Activated CD4-positive, alpha-beta T cell treated with anti-CD3 and anti-CD28 coated beads, Interleukin-2, amount 50 U/mL, for 16 hours (primary cell): ENCODE results near the gene DGKI.

ENCODE experiments used
- DNase-seq: peaks from one replicate; pipeline ENCODE4 v3.0.0-alpha.2; 2020

The DGKI gene

DNA sequence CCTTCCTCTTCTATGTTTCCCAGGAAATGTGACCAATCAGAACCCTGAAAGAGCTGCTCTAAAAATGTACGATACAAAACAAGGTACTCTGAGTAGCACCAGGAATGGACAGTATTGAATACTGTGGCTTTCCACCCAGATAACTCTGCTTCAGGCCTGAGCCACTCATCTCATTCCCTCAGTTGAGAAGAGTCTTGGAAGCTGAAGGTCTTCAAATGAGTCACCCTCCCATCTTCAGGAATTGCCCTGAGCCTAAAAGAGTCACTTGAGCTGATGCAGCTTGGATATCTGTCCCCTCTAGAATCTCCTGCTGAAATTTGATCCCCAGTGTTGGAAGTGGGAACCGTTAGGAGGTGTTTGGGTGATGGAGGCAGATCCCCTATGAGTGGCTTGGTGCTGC, 210.4 kb downstream of the DGKI start:
- DNase-seq = no peak

DNA sequence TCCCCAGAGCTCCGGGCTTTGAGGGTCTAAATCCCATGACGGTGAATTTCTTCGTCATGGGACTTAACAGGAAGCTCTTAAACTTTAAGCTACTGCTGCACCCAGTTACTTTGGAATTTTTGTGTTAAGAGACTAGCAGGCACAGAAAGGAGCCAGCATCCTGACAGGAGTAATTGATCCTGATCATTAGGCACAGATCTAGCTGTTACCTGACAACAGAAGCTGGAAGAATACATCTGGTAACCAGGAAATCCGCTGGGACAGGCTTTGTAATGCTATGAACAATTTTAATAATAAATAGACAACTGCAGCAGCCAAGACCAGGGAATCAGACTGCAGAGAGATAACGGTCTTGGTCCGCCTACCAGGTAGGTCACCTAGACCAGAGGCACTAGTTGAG, 210.9 kb downstream of the DGKI start:
- no peak for DNase-seq

DNA sequence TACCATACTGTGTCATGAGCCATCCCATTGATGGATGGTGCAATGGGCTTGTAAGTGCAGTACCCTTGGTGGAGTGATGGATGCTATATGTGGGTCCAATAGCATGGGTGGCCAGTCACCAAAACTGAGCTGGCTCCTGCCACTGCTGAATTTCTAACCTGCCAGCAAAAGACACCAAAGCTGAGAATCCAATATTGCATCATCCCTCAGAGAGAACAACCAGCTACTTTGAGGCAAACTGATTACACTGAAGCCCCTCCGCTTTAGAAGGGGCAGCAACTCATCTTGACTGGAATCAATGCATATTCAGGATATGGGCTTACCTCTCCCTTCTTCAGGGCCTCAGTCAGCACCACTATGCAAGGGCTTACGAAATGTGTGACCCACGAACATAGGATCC, 211.6 kb downstream of the DGKI start:
- no peak for DNase-seq

DNA sequence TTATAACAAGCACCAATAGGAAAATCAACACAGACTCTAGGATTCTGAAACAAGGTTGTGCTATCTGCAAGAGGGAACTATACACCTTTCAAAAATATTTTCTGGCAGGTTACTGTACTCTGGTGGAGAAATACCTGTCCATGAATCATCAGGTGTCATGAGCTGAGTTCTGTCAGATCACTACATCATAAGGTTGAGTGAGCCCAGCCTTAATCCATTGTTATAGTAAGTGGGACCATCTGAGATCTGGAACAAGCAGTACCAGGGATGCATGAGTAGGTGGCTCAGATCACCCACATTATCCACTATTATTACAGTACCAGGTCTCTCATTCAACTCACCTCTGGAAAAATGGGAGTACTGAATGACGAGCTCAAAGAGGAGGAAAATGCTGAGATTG, 212.4 kb downstream of the DGKI start:
- no peak for DNase-seq

DNA sequence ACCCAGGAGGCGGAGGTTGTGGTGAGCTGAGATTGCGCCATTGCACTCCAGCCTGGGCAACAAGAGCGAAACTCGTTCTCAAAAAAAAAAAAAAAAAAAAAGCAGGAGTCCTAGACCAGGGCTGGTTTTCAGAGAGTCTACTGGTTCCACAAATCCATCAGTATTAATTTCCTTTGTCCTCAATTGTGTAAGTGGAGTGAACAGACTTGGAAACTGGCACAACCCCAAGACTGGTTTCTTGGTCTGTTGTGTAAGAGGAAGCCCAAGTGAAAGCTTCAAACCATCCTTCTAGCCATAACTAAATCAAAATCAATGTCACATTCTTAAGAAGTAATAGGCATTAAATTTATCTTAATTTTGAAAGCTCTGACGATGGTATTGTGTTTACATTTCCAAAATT, 213.6 kb downstream of the DGKI start:
- DNase-seq = no peak

DNA sequence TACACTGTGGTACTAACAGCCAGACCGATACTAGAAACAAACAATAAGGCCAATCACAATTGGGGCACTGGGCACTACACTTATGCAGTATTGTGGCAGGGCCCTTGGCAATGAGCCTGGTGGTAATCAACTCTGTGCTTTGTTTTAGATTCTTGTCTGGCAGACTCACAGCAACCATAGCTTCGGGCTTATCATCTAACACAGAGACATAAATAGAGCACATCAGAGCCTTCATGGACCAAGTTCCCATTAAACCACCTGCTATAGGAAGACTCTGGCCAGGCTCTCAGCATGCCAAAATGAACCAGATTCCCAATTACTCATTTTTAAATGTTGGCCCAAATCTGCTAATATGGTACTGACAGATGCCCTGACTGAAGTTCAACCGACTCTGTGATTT, 218.6 kb downstream of the DGKI start:
- no peak for DNase-seq

DNA sequence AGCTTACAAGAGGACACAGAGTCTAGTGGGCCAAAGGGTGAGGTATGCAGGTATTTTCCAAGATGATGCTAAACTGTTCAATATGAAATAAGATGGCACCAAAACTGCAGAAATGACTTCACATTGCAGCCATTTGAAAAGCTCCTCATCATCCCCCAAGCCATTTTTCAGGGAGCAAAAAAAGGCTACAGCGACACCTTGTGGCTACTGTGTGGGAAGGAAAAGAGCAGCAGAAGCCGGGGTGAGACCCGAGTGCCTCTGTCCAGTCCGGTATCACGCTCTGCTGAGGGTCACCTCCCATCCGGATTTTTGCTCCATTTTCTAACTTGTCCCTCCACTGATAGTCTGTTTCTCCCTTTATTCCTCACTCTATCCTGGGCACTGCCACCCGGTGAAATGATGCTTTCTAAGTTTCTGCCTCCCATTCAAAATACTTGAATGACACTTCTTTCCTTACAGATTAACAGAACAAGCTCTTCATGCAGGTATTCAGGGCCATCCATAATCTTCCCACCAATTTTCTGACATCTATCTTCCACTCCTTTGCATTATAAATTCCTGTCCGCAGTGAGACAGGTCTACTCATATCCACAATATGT, 220.2 kb downstream of the DGKI start:
- peak; percentile 48 for DNase-seq

DNA sequence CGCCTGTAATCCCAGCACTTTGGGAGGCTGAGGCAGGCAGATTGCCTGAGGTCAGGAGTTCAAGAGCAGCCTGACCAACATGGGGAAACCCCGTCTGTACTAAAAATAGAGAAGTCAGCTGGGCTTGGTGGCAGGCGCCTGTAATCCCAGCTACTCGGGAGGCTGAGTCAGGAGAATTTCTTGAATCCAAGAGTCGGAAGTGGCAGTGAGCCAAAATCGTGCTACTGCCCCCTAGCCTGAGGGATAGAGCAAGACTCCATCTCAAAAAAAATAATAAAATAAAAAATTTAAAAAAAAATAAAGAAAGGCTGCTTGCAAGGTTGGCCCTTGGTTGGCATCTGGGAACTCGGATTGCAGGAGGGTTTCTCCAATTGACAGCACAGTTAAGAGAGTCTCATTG, 221.6 kb downstream of the DGKI start:
- no peak for DNase-seq

DNA sequence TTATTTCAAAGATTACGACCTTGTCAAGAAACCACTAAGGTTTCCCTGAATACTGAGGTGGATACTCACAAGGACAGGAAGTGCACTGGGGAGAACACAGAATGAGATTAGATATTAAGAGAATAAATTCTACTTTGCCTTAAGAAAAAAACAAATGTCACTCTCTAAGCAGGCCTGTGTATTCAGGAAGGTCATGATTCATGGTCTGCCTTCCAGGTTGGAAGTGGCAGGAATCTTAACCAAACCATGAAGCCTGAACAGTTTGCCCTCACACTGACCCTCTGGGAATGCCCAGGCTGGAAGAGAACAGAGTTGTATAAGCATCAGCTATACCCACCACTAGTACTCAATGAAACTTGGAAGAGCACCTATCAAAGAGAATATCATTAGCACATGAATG, 227.6 kb downstream of the DGKI start:
- no peak for DNase-seq

DNA sequence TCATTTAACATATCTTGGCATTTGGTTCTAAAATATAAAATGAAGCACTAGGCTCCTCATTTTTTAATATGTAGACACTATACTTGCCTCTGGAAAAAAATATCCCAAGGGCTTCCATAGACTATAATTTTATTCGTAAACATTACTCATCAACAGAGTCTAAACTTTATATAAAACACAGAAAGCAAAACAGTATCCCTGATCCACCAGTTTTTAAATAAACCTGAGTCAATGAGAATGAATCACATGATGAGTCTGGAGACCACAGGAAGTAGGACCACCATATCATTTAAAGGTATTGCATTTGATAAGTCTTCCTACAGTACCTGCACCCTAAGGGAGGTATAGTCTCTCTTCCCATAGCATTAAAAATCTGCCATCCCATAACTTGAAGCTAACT, 228.0 kb downstream of the DGKI start:
- no peak for DNase-seq

DNA sequence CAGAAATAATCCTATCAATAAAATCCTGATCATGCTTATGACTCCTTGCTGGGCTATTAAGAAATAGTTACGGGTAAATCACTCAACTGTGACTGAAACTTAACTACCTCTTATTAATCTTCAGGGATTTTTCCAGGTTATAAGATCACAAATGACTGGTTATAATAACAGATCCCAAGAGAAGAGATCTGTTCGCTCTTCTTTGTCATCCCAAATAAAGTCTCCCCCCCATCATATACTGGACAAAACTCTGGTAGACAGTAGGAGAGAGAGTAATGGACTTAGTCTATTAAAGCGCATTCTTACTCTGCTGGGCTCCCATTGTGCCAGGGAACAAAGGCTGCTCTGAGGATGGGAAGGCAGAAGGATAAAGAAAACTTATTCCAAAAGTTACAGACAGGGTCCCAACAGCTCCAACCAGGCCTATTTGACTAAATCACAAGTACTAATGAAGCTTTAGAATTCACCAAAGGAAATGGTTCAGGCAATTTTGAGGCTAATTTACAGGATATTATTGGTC, 233.7 kb downstream of the DGKI start:
- no peak for DNase-seq

DNA sequence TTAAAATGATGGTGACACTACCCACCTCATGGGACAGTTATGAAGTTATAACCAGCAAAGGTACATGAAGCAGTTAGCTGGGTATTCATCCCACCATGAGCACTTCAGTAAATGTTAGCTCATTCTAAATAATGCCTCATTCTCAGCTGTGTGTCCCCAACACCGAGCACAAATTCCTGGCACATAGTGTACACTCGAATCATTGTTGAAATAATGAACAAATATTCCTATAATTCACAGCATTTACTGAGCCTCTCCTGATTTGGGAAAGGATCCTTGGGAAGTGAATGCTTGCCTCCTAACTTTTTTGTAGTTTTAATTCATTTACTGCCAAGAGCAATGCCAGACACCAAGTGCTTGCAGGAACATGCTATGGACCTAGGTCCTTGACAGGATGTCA, 235.2 kb downstream of the DGKI start:
- DNase-seq = no peak

DNA sequence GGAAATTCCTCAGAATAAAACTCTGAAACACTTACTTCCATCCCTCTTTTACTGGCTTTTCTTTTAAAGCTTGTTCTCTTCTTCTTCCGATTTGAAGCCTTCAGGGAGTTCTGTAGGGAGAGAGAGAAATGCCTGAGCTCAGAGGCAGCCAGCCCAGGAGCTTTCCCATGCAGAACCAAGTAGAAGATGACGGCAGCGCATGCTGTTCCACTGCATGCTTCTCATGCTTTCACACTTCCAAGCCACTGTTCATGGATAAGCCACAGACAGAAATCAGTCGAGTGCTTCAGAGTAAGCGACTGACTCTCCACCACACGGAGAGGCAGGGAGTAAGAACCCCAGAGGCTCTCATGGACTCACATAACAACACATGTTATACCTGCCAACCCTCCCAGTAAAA, 237.3 kb downstream of the DGKI start:
- no peak for DNase-seq

DNA sequence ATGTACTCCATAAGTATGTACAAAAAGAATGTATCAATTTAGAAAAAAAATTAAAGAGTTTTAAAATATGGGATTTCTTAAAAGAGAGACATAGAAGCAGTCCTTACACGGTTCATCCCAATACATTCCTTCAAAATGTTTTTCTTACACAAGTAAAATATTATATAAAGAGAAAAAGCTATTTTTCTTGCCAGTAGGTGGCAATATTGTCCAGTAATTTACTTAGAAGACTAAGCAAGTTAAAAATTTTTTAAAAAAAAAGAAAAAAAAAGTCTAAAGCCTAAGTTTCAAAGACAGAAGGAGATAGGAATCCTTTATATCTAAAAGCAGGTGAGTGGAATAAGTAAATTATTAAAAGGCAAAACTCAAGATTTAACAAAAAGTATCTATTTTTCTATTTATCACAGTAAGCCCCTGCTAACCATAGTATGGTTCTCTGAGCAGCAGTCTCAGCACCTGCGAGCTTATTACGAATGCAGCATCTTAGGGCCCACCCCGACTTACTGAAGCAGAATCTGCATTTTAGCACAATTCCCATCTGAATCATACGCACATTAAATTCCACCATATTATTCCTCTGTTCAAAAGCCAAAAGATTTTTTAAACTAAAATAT, 240.6 kb downstream of the DGKI start:
- DNase-seq = peak; percentile 34

DNA sequence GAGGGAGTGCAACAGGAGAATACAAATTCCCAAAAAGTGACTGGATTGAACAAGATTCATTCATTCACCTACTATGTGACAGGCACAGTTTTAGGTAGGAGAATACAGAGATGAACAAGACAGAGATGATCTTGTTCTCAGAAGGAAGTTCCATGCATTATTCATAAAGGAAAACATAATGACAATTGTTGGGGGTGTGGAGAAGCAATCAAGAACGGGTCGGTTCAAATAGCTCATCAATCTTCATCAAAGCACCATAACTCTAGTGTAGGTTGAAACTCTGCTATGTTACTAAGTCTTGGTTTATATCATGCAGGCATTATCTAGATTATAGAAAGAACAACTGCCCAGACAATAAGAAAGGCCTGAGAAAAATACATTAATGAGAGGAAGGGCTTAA, 243.7 kb downstream of the DGKI start:
- no peak for DNase-seq

DNA sequence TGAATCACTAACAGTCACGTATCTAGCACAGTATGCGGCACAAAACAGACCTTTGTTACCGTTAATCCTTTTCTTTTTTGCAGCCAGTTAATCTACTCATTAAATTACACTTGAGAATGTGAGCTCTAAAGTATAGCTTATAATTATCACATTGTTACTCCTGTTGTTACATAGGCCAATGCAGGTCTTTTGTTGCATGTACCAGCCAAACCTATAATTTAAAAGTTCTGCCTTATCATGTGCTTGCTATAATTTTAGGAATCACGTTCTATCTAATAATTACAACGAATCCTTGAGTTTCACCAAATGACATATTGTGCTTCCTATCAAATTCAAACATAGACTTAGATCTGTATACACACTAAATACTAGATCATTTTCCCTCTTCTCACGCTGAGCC, 245.1 kb downstream of the DGKI start:
- DNase-seq = no peak

DNA sequence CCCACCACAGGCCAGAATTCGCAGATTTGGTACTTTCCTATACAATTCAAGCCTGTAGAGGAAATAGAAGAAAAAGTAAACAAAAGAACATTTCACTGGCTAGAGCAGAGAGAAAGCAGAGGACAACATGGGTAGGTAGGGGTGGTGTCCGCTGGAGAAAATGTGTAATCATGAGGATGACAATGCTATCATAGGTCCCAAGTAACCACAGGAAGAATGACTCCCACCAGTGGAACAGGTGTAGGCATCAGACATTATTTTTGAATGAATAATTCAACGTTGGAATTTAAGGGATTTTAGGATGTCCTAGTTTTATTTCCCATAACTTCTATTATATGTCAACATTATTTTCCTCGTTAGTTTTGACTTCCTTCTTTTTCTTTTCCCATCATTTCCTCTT, 248.9 kb downstream of the DGKI start:
- DNase-seq = no peak

DNA sequence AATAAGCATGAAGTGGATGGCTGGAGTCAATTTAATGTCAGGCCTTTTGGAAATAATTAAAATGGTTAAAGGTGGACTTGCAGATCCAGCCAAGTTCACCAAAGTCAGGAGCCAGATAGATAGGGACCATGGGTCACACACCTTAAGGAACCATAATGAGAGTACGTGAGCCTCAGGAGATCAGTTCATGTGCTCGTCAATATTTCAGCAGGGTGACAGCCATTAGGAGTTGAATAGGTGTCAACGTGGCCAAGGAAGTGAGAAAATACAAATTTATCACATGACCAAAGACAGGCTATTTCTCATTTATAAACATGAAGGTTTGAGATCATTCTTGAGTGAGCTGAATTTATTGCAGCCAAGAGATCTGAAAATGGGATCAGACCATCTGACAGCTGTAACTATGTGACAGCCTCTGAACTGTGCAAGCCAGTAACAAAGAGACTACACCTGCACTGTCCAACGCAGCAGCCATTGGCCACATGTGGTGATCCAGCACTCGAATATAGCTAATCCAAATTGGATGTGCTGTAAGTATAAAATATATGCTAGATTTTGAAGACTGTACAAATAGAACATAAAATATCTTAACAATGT, 253.6 kb downstream of the DGKI start:
- no peak for DNase-seq

DNA sequence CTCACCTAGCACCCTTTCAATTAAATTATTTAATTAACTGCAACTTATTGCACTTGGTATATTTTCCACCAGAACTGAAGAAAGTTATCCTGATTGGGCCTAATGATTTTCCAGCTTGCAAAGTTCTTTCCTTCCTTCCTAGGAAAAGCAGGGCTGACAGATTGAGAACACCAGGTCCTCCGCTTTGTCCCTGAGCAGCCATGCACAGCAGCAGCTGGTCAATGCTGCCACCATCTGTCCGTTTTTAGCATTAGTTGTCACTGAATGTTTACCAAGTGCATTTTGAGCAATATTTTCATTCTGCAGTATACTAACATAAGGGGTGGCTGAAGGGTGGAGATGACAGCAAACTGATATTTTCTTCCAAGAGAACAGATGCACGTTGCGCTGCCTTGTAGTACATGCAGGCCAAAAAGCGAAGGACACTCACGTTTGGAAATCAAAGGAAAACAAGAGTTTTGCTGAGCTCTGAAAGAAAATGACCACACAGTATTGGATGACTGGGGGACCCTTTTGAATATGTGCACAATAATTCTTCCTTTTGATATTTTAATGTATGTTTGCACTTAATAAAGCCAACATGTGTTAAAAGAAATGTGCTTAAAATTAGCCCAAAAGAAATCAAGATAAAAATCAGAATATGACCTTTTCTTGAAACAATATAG, 254.4 kb downstream of the DGKI start:
- DNase-seq = peak; percentile 32

DNA sequence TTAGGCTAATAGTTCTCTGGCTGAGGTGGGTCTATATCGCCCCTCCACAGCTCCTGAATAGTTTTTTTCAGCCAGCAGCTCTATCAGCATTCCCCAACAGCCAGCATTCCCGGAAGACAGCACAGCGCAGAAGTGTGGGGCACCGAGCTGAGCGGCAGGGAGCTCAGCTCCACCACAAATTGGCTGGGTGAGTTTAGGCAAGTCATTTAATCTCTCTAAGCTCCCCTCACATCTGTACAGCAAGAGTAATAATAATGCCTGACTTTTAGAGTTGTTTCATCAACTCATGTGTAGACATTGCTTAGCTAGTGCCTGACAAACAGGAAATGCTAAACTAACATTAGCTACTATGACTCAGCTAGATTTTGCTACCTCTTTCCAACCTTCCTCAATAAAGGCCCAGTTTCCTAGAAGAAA, 255.3 kb downstream of the DGKI start:
- DNase-seq = no peak

DNA sequence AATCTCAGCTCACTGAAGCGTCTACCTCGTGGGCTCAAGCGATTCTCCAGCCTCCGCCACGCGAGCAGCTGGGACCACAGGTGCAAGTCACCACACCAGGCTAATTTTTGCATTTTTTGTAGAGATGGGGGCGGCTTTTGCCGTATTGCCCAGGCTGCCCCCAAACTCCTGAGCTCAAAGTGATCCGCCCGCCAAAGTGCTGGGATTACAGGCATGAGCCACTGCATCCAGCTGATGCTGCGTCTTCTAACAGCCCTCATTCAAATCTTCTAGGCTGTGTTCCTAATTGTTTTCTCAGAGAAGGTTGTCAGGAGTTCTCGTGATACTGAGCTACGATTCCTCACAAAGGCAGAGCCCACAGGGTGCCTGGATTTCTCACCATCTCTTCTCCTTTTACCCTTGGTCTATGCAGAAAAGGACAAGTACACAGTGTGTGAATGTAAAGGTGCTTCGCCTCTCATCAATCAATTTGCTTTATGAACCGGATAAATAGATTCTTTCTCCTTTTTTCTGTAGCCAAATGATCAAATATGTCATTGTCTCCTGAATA, 255.9 kb downstream of the DGKI start:
- no peak for DNase-seq

DNA sequence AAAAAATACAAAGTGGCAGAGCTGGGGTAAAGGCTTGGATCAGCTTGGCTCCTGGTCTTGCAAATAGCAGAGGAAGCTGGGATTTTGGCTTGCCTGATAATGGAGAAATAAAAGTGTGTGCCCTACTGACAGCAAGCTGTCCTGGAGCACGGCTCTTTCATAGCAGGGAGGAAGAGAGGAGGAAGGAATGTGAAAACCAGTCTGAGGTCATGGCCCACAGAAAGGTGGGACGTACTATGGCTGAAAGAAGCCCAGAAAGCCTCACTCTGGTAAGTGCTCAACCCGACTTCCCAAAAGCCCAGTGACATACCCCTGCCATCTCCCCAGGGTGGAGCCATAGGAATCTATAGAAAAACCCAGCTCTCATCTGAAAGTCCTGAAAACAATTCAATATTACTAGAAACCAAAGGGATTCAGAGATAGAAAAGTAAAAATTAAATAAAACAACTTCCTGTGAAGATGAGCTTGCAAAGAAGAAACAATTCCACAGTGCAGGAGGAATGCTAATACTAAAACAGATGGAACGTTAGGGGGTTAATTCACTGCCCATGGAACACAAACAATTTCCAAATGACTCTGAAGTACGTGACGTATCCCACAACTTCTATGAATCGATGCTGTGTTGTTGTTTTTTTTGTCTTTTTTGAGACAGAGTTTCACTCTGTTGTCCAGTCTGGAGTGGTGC, 256.6 kb downstream of the DGKI start:
- DNase-seq = no peak

DNA sequence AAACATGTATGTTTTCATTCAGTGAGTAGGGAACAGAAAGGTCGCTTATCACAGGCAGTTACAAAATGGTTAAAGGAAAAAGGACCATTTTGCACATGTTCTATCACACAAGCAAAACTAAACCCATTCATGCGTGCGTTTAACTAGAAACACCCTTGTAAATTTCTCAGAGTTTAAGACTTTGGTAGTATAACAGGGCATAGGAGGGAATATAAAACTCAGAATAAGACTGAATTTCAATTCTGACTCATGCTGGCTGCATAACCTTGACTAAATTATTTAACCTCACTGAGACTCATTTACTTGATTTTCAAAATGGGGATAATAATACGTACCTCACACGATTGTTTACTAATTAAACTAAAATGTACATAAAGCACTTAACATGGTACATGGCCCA, 259.4 kb downstream of the DGKI start:
- DNase-seq = no peak
